Activated naive CD4-positive, alpha-beta T cell treated with Interleukin-2 at 50 U/mL for 16 hours (primary cell): ENCODE data around the gene C13orf42.

Experiments used
- DNase-seq: peaks from one replicate; pipeline ENCODE4 v3.0.0-alpha.2; 2020

Gene C13orf42

GRCh38 chr13:51111174-51111573, at the start of gene C13orf42:
Gene C13orf42, minus strand, starts transcription at chr13:51111274. Its CDS starts 65 bp downstream, at chr13:51111209.
- no peak for DNase-seq

- DNase-seq = no peak
Observed at GRCh38 chr13:51158880-51159518, 47.9 kb upstream of the C13orf42 start.

GRCh38 chr13:51158365-51158764, 47.3 kb upstream of the C13orf42 start:
- no peak for DNase-seq

GRCh38 chr13:51156648-51157047, 45.6 kb upstream of the C13orf42 start:
- no peak for DNase-seq

- DNase-seq = no peak
Observed at GRCh38 chr13:51155776-51156515, 44.9 kb upstream of the C13orf42 start.

- no peak for DNase-seq
Observed at GRCh38 chr13:51155161-51155560, 44.1 kb upstream of the C13orf42 start.

GRCh38 chr13:51154029-51154555, 43.0 kb upstream of the C13orf42 start:
- DNase-seq = no peak

GRCh38 chr13:51153527-51153926, 42.5 kb upstream of the C13orf42 start:
- no peak for DNase-seq

GRCh38 chr13:51152701-51153100, 41.6 kb upstream of the C13orf42 start:
- no peak for DNase-seq

GRCh38 chr13:51151463-51151862, 40.4 kb upstream of the C13orf42 start:
- DNase-seq = no peak

GRCh38 chr13:51148952-51149573, 38.0 kb upstream of the C13orf42 start:
- no peak for DNase-seq

- no peak for DNase-seq
Observed at GRCh38 chr13:51148223-51148951, 37.3 kb upstream of the C13orf42 start.

GRCh38 chr13:51147732-51148131, 36.7 kb upstream of the C13orf42 start:
- no peak for DNase-seq

GRCh38 chr13:51146667-51147066, 35.6 kb upstream of the C13orf42 start:
- no peak for DNase-seq

- DNase-seq = no peak
Observed at GRCh38 chr13:51137250-51137649, 26.2 kb upstream of the C13orf42 start.

GRCh38 chr13:51136276-51136980, 25.4 kb upstream of the C13orf42 start:
- DNase-seq = no peak

GRCh38 chr13:51134763-51135365, 23.8 kb upstream of the C13orf42 start:
- no peak for DNase-seq

- no peak for DNase-seq
Observed at GRCh38 chr13:51130348-51130747, 19.3 kb upstream of the C13orf42 start.

- peak; percentile 38 for DNase-seq
Observed at GRCh38 chr13:51125495-51126226, 14.6 kb upstream of the C13orf42 start.

GRCh38 chr13:51122868-51123566, 11.9 kb upstream of the C13orf42 start:
- DNase-seq = peak; percentile 38

- peak; percentile 6 for DNase-seq
Observed at GRCh38 chr13:51120873-51121272, 9.8 kb upstream of the C13orf42 start.
